ENCODE data around the gene TRIM24. TPM values are rescaled to one million over a fixed set of nuclear protein-coding genes. Genes with fewer than 3 reads are reported as not detected.
"Not testable (repeated sequence)": the region's sequence is repeated elsewhere in the genome, so short reads cannot be mapped to it uniquely, and the experiment has no call there.

Gene TRIM24
- 10 to 100 TPM; 13.6 to 15.3 (median 14.1) TPM for total RNA-seq

DNA sequence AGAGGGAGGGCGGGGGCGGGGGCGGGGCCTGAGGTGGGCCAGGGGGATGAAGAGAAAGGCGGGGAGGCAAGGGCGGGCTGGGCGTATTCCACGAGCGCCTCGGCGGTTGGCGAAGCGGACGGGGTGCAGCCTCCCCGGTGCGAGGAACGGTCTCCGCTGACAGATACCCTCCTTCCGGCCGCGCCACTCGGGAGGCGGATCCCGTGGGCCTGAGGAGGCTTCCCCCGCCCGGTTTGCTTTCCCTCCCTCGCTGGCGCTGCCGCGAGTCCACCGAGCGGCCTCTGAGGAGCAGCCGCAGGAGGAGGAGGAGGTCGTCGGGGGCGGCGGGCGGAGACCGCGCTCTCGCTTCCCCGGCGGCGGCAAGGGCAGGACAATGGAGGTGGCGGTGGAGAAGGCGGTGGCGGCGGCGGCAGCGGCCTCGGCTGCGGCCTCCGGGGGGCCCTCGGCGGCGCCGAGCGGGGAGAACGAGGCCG lies at the start of gene TRIM24:
Gene TRIM24 (plus strand): TSS at position 84 of the 473 bp plus-strand sequence. CDS start 290 bp downstream, at position 374.
- no peaks in the 10 kb centered on the region for H3K27me3 Mint-ChIP-seq (ENCODE audit: low read depth)
- no peaks in the 10 kb centered on the region for H3K9me3 Mint-ChIP-seq
- peaks cover 30% of the 10 kb centered on the region for H3K4me1 Mint-ChIP-seq (ENCODE audit: low read depth)
- peak within 1 kb of the TSS; percentile 93 for H3K4me3 Mint-ChIP-seq
- no peak for DNase-seq
- ATAC-seq, result peak; percentile 86
- H3K36me3 Mint-ChIP-seq (ENCODE audit: insufficient read depth), result peaks cover 2% of the 10 kb centered on the region

DNA sequence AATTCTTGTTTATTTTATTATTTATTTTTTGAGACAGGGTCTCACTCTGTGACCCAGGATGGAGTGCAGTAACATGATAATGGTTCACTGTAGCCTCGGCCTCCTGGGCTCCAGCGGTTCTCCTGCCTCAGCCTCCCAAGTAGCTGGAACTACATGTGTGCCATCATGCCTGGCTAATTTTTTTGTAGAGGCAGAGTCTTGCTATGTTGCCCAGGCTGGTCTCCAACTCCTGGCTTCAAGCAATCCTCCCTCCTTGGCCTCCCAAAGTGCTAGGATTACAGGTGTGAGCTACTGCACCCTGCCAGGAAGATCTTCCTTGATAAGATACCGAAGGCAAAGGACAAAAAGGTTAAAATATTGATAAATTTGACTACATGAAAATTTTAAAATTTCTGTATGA lies 48.0 kb upstream of the TRIM24 start:
- not testable (repeated sequence) for H3K9me3 Mint-ChIP-seq, ATAC-seq

DNA sequence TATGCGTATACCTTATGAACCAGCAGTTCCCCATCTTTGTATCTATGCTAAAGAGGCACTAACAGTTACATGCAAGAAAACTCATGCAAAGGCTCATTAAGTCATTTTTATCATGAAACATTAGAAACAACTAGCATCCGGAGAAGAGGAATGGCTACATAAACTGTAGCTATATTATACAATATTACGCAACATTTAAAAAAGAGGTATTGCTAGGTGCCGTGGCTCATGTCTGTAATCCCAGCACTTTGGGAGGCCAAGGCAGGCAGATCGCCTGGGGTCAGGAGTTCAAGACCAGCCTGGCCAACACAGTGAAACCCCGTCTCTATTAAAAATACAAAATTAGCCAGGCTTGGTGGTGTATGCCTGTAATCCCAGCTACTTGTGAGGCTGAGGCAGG lies 47.1 kb upstream of the TRIM24 start:
- DNase-seq; H3K36me3 Mint-ChIP-seq (ENCODE audit: insufficient read depth); H3K4me3 Mint-ChIP-seq; H3K9me3 Mint-ChIP-seq; H3K4me1 Mint-ChIP-seq (ENCODE audit: low read depth); ATAC-seq; H3K27me3 Mint-ChIP-seq (ENCODE audit: low read depth): not testable (repeated sequence)

More for the DNA sequence above, 48.0 kb upstream of the TRIM24 start:
- DNase-seq; H3K4me3 Mint-ChIP-seq; H3K36me3 Mint-ChIP-seq (ENCODE audit: insufficient read depth); H3K27me3 Mint-ChIP-seq (ENCODE audit: low read depth); H3K4me1 Mint-ChIP-seq (ENCODE audit: low read depth): not testable (repeated sequence)

DNA sequence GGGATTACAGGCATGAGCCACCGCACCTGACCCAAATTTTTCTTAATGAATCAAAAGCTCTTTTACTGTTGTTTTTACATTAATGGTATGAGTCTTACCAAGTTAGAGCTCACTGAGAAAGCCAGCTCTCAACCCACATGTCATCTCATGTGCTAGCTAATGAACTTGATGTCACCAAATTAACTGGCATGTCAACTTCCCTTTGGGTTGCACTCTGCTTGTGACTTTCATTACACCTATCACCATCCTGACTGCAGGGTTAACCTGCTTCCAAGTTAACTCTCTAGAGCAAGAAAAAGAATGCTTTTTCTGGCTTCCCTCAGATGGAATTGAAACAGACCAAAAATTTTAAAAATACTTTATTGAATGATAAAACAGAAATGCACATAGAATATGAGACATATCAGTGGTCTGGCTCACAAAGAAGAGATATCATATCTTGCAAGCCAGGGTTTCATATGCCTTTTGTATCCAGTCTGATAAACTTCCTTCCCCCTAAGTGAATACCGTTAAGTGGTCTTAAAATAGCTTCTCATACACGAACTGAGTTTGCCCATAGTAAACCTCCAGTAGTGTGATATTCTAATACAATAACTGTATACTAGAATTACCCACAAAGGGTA lies 42.9 kb upstream of the TRIM24 start:
- peaks cover 5% of the 10 kb centered on the region for H3K9me3 Mint-ChIP-seq
- H3K4me3 Mint-ChIP-seq, result no peak overlapping the region
- H3K4me1 Mint-ChIP-seq (ENCODE audit: low read depth), result no peaks in the 10 kb centered on the region
- ATAC-seq (no peak), DNase-seq (no peak)
- peaks cover 2% of the 10 kb centered on the region for H3K27me3 Mint-ChIP-seq (ENCODE audit: low read depth)
- H3K36me3 Mint-ChIP-seq (ENCODE audit: insufficient read depth), result no peaks in the 10 kb centered on the region

DNA sequence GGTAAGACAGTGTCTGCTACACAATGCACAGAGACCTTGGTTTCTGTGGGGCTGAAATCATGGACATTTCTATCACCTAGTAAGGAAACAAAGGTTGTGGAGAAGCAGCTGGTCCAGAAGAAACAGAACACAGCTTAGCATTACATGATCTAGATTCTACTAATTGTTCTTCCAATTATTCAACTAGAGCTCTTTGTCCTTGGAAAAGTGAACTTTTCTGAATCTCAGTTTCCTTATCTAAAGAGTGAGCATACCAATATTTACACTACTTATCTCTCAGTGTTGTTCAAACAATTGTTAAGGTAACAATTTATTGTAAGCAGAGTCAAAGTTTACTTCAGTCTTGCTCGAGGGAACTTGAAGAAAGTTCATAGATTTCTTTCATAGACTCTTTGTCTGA lies 42.3 kb upstream of the TRIM24 start:
- Mint-ChIP-seq H3K36me3 (ENCODE audit: insufficient read depth) (no peaks in the 10 kb centered on the region), H3K4me3 (no peak overlapping the region), H3K27me3 (ENCODE audit: low read depth) (peaks cover 1% of the 10 kb centered on the region), H3K9me3 (peaks cover 5% of the 10 kb centered on the region), H3K4me1 (ENCODE audit: low read depth) (no peaks in the 10 kb centered on the region)
- DNase-seq (no peak), ATAC-seq (no peak)

DNA sequence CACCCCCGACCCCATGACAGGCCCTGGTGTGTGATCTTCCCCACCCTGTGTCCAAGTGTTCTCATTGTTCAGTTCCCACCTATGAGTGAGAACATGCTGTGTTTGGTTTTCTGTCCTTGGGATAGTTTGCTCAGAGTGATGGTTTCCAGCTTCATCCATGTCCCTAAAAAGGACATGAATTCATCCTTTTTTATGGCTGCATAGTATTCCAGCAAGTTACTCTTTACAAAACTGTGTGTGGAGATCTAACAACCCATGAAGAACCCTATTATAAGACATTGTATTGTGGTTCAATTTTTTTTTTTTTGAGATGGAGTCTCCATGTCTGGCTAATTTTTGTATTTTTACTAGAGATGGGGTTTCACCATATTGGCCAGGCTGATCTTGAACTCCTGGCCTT lies 41.7 kb upstream of the TRIM24 start:
- not testable (repeated sequence) for H3K36me3 Mint-ChIP-seq (ENCODE audit: insufficient read depth); H3K4me1 Mint-ChIP-seq (ENCODE audit: low read depth); ATAC-seq; H3K9me3 Mint-ChIP-seq; H3K27me3 Mint-ChIP-seq (ENCODE audit: low read depth); DNase-seq; H3K4me3 Mint-ChIP-seq

DNA sequence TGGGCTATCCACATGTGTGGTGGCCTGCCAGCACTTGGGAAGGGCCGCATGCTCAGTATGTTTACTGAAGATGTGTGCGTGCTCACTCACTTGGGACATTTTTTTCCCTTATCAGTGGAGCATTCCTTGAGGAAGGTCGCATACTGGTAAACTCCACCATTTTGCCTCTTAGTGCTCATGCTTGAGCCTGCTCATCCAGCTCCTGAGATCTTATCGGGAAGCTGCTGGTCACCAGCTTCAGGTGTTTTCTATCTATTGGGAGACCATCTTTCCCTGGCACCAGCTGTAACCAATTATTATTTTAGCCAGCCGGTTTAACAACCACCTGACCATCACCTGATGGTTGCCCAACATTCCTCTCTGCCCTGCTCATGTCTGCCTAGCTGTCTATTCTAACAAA lies 35.0 kb upstream of the TRIM24 start:
- H3K9me3 Mint-ChIP-seq, result peaks cover 15% of the 10 kb centered on the region
- H3K27me3 Mint-ChIP-seq (ENCODE audit: low read depth), result peaks cover 11% of the 10 kb centered on the region
- peaks cover 1% of the 10 kb centered on the region for H3K36me3 Mint-ChIP-seq (ENCODE audit: insufficient read depth)
- ATAC-seq (no peak), DNase-seq (no peak)
- no peaks in the 10 kb centered on the region for H3K4me1 Mint-ChIP-seq (ENCODE audit: low read depth)
- no peak overlapping the region for H3K4me3 Mint-ChIP-seq

DNA sequence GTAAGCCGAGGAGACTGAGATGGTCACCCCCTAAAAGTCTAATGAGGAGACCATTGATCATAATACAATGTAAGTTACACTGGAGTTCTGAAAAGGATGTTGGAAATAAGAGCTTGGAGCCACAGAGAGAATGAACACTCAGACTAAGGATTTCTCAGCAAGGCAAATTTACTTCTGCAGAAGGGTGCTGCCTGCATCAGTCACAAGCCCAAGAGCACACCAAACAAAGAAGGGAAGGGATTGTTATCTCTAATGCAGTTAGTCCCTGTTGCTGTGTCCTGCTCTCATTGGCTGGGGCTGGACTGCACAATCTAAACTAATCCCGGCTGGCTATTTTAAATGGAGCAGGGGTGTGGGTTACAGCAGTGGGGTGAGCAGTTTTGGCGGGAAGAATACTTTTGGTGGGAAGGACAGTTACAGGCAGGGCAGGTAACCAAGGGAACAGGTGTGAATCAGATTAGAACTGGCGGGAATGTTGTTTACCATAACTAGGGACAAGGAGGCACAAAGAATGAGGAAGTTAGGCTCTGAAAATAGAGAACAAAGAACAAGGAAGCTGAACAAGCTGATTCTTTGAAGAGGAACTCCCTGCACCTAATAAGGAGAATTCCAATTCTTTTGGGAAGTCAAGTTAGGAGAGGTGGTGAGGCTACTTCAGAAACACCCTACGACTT lies 30.3 kb upstream of the TRIM24 start:
- Mint-ChIP-seq H3K4me3 (no peak overlapping the region), H3K4me1 (ENCODE audit: low read depth) (no peaks in the 10 kb centered on the region), H3K27me3 (ENCODE audit: low read depth) (peaks cover 9% of the 10 kb centered on the region), H3K36me3 (ENCODE audit: insufficient read depth) (peaks cover 1% of the 10 kb centered on the region), H3K9me3 (peaks cover 27% of the 10 kb centered on the region)
- ATAC-seq (no peak), DNase-seq (no peak)

DNA sequence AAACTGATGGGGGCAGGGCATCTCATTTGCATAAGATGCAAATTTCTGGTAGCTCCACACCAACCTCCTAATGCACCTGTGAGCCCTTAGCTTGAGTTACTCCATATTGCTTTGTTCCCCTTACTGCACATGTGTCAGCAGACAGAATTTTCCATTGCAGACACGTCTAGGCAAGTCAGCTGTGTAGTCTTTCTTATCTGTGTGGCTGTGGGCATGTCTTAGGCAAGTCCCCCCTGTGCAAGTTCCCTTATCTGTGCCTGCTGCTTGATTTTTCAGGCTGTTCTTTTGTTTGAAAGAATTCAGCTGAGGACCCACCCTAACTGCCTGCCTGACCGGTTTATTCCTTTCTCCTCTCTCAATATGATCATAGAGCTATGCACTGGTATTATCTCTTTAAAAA lies 28.5 kb upstream of the TRIM24 start:
- Mint-ChIP-seq H3K4me3 (no peak overlapping the region), H3K9me3 (peaks cover 30% of the 10 kb centered on the region), H3K4me1 (ENCODE audit: low read depth) (no peaks in the 10 kb centered on the region), H3K27me3 (ENCODE audit: low read depth) (peaks cover 2% of the 10 kb centered on the region), H3K36me3 (ENCODE audit: insufficient read depth) (peaks cover 1% of the 10 kb centered on the region)
- no peak for DNase-seq
- no peak for ATAC-seq

DNA sequence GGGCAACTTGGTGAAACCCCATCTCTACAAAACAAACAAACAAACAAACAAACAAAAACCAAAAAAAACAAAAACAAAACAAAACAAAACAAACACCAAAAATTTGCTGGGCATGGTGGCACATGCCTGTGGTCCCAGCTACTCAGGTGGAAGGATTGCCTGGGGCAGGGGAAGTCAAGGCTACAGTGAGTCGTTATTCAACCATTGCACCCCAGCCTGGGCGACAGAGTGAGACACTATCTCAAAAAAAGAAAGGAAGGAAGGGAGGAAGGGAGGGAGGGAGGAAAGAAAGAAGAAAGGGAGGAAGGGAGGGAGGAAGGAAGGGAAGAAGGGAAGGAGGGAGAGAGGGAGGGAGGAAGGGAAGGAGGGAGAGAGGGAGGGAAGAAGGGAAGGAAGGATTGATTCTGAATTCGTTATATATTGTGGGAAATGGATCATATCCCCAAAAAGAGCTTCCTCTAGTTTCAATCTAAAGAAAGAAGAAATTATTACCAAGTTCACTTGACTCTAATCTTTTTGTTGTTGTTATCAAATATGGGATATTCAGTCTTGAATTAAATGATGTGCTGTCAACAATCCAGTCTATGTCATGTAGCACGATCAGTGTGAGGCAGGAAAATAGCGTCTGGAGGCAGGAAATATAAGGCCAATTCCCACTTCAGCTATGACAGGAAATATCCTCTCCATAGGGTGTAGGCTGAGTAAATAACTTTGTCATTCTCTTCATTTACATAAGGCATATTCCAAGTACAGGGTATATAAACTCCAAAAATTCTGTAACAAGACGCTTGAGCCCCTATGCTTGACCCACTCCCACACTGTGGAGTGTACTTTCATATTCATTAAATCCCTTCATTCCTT lies 26.2 kb upstream of the TRIM24 start:
- peaks cover 27% of the 10 kb centered on the region for H3K9me3 Mint-ChIP-seq
- peaks cover 1% of the 10 kb centered on the region for H3K36me3 Mint-ChIP-seq (ENCODE audit: insufficient read depth)
- no peak for ATAC-seq
- no peak overlapping the region for H3K4me3 Mint-ChIP-seq
- no peak for DNase-seq
- H3K4me1 Mint-ChIP-seq (ENCODE audit: low read depth), result no peaks in the 10 kb centered on the region
- H3K27me3 Mint-ChIP-seq (ENCODE audit: low read depth), result peaks cover 2% of the 10 kb centered on the region

DNA sequence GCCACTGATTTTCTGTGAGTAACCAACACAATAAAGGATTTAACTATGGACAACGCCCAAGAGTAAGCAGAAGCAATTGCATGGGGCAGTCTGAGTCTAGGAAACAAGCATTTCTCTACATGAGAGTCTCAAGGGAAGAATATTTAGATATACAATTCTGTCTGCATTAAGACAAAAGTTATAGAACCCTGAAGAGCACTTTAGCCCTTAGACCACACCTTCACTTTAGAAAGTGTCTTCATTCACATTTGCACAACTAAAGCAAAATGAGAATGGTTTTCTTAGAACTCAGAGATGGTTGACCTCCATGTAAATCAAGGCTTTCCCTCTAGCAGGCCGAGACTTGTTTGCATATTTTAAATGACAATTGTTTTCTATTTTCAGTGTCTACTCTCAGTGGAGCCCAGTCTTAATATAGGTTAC lies 25.5 kb upstream of the TRIM24 start:
- H3K4me1 Mint-ChIP-seq (ENCODE audit: low read depth), result no peaks in the 10 kb centered on the region
- peaks cover 22% of the 10 kb centered on the region for H3K9me3 Mint-ChIP-seq
- H3K27me3 Mint-ChIP-seq (ENCODE audit: low read depth), result peaks cover 2% of the 10 kb centered on the region
- DNase-seq (no peak), ATAC-seq (no peak)
- no peaks in the 10 kb centered on the region for H3K36me3 Mint-ChIP-seq (ENCODE audit: insufficient read depth)
- H3K4me3 Mint-ChIP-seq, result no peak overlapping the region

DNA sequence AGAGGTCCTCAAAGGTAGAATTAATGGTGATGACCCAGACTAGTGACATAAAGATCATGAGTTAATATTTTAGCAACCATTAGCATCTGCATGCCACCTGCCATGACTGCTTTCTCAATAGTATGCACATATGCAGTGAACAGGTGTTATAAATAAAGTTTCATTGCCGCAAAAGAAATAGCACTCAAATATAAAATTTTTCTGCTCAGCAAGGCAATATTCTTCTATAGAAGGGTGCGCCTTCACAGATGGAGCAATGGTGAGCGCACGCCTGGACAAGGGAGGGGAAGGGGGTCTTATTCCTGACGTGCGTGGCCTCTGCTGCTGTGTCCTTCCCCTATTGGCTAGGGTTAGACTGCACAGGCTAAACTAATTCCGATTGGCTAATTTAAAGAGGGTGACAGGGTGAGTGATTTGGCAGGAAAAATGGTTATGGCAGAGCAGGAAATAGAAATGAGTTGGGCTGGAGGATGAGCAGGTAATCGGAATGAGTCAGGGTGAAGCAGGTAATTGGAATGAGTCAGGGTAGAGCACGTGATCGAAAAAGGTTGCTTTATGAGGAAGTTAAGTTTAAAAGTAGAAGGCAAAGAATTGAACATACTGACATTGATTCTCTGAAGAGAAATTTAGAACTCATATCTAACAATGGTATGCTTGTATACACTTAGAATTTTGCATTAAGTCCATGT lies 24.7 kb upstream of the TRIM24 start:
- ATAC-seq, result no peak
- H3K4me1 Mint-ChIP-seq (ENCODE audit: low read depth), result no peaks in the 10 kb centered on the region
- peaks cover 14% of the 10 kb centered on the region for H3K9me3 Mint-ChIP-seq
- H3K27me3 Mint-ChIP-seq (ENCODE audit: low read depth), result peaks cover 2% of the 10 kb centered on the region
- DNase-seq, result no peak
- no peak overlapping the region for H3K4me3 Mint-ChIP-seq
- no peaks in the 10 kb centered on the region for H3K36me3 Mint-ChIP-seq (ENCODE audit: insufficient read depth)

DNA sequence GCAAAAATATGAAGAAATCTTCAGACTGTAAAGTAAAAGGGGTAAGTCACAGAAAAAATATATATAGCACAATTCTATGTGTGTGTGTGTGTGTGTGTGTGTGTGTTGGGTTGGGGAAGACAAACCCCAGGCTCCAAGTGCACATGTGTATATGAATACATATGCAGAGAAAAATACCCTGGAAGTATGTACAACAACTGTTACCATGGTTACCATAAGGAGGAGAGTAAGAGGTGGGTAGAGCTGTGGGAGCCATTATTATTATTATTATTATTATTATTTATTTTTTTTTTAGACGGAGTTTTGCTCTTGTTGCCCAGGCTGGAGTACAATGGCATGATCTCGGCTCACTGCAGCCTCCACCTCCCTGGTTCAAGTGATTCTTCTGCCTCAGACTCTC lies 23.7 kb upstream of the TRIM24 start:
- Mint-ChIP-seq H3K27me3 (ENCODE audit: low read depth) (peaks cover 2% of the 10 kb centered on the region), H3K4me3 (no peak overlapping the region), H3K36me3 (ENCODE audit: insufficient read depth) (no peaks in the 10 kb centered on the region), H3K9me3 (peaks cover 7% of the 10 kb centered on the region), H3K4me1 (ENCODE audit: low read depth) (no peaks in the 10 kb centered on the region)
- DNase-seq, result no peak
- no peak for ATAC-seq

DNA sequence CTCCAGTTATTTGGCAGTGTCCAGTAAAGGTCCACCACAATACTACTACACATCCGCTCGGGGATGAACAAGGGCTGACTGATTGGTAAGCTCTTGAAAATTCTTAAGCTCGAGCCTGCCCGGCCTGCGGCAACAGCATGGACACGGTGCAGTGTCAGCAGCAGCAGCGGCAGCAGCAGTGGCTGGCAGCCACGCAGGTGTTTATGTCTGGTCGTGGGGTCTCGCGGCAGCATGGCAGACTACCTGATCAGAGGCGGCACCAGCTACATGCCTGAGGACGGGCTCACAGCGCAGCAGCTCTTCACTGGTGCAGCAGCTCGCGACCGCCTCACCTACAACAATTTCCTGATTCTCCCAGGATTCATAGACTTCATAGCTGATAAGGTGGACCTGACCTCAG lies 19.6 kb upstream of the TRIM24 start:
- H3K4me3 Mint-ChIP-seq, result no peak overlapping the region
- DNase-seq (no peak), ATAC-seq (no peak)
- H3K27me3 Mint-ChIP-seq (ENCODE audit: low read depth), result peaks cover 4% of the 10 kb centered on the region
- H3K9me3 Mint-ChIP-seq, result peaks cover under 1% of the 10 kb centered on the region
- no peaks in the 10 kb centered on the region for H3K36me3 Mint-ChIP-seq (ENCODE audit: insufficient read depth)
- no peaks in the 10 kb centered on the region for H3K4me1 Mint-ChIP-seq (ENCODE audit: low read depth)
